HG03439 (cell line): ENCODE data around the gene ANP32A.
"Not testable (repeated sequence)": the region's sequence is repeated elsewhere in the genome, so short reads cannot be mapped to it uniquely, and the experiment has no call there.

Experiments used
- ATAC-seq: cut with Tn5 transposase; IDR thresholded peaks from one replicate; pipeline ENCODE4 v1.9.1; 2021; ENCODE audit warnings: mild to moderate bottlenecking, moderate library complexity; ENCODE audit not compliant: unreplicated experiment

The ANP32A gene

DNA sequence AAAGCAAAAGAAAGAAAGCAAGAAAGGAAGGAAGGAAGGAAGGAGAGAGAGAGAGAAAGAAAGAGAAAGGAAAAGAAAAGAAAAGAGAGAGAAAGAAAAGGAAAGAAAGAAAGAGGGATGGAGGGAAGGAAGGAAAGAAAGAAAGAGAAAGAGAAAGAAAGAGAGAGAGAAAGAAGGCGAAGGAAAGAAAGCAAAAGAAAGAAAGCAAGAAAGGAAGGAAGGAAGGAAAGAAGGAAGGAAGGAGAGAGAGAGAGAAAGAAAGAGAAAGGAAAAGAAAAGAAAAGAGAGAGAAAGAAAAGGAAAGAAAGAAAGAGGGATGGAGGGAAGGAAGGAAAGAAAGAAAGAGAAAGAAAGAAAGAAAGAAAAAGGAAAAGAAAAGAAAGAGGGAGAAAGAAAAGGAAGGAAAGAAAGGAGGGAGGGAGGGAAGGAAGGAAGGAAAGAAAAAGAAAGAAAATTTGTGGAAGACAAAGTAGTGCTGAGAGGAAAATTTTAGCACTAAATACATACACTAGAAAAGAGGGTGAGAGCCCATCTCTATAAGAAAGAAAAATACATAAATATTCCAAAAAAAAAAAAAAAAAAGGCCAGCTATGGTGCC, 60.6 kb downstream of the ANP32A start:
- not testable (repeated sequence) for ATAC-seq

DNA sequence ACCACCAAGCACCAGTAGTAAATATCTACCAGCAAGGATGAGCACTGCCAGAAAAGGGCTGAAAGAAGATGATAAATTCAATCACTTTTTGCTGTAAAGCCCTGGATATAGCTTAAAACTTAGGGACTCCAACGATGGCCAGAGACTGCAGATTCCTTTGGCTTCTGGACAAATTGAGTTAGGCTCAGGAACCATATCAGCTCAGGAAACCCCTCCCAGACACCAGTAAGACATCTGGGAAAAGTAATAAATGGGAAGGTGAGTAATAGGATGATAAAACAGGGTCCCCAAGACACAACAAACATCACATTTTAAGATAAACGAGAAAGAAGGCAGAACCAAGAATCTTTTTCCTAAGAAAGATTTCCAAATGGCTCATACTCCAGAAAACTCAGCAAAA, 65.0 kb downstream of the ANP32A start:
- no peak for ATAC-seq

DNA sequence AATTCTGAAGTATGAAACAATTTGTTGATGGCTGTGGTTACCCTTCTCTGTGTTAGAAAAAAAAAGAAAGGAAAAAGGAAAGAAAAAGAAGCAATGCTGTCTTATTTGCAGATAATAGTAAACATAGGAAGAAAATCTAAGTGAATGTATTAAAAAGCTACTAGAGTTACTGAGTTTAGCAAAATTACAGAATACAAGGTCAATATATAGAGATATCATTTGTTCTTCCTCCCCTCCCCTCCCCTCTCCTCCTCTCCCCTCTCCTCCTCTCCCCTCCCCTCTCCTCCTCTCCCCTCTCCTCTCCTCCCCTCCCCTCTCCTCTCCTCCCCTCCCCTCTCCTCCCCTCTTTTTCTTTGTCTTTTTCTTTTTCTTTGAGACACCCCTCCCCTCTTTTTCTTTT, 69.1 kb downstream of the ANP32A start:
- ATAC-seq: no peak

DNA sequence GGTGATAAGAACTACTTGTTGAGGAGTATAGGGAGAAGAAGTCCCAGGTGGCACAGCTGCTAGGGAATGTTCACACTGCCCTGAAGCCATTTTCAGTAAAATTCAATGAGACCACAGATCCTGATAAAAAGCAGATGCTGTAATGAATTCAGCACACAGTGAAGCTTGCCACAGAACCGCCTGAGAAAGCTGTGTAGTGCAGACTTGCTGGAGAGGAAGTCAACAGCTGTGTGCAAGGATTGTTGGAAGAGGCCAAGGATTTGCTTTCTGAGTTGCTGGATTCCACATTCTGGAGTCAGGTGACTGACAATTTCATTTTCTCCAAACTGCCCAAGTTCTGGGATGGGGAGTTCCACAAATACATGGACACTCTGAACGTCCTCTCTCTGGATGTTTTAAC, 70.9 kb downstream of the ANP32A start:
- no peak for ATAC-seq

DNA sequence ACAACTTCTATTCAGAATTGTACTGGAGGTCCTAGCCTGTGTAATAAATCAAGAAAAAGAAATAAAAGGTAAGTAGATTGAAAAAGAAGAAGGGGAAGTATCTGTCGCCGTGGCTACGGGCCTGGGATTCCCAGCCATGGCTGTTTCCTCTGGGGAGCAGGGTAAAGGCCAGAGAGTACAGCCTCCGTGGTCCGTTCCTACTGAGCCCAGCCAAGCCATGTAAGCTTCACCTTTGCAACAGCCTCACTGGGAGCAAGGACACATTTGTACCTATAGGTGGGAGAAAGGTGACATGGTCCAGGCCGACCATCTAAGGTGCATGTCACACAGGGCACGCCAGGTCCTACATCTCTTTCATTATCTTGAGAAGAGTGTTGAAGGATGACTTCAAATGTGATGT, 71.3 kb downstream of the ANP32A start:
- no peak for ATAC-seq

DNA sequence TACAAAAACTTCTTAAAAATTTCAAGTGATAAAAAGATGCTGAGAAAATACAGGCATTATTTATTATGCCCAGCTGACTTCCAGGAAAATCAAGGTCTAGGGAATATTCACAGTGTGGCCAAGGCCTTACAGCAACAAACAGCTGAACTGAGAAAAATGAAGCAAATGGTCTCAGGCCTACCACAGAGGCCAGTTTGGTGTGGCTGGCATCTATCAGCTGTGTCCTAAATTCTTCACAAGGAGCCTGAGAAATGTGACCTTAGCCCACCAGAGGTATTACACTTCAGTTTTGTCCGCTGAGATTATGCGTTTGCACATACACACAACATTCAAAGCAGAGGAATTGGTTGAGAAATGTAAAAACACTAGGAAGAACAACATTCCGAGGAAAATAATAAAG, 77.4 kb downstream of the ANP32A start:
- ATAC-seq: no peak

DNA sequence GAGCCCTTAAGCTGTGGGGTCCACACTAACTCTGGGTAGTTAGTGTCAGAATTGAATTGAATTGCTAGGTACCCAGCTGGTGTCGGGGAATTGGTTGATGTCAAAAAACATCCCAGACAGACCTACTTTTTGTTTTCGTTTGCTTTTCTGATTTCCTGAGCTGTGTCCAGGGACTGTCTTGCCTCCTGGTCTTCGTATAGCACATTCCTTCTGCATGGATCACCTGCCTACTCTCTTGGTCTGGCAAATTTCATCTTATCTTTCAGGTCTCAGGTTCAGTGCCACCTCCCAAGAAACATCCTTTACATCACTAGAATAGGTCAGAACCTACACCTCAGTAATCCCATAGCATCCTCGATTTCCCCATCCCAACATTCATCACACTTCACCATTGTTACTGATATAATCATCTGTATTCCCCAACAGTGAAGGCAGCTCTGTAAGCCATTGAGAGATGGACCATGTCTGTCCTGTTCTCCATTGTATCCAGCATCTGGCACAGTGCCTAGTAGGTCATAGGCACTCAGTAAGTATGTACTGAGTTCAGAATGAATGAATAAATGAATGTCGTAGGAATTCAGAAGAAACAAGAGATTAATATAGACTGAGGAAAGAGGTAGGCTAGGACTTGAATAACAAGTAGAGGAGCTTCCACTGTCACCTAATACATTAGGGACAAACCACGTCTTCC, 81.2 kb downstream of the ANP32A start:
- ATAC-seq: no peak

DNA sequence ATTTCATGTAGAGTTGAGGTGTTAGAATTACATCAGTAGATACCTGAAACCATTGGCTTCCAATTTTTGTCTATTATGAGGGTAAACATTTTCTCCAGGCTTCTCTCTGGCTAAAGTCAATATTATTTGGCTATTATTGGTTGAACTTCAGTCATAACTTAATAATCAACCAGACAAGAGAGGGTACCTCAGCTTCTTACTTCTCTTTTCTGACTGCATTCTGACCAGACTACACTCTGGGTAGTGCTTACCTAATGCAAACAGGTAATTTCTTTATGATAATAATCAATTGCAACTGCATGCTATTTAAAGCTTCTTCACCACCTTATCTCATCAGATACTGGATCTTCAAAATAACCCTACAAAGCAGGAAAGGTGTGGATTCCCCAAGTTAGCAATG, 85.1 kb downstream of the ANP32A start:
- ATAC-seq: no peak

DNA sequence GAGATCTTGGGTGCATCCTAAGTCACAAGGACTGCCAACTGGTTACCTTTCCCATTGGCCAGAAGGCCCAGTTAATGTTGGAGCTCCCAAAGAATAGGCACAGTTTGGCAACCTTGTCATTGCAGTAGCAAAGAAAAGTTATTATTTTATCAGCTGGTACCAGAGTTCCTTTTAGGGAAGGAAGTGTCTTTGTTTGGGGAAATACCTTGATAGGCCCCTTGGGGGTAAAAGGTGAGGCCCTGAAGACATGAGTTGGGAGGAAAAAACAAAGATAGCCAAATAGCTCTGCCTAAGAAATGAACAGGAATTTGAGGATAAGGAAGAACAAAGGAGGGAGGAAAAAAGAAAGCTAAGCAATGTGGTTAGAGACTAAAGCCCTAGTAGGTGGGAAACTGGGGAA, 85.8 kb downstream of the ANP32A start:
- ATAC-seq: no peak

DNA sequence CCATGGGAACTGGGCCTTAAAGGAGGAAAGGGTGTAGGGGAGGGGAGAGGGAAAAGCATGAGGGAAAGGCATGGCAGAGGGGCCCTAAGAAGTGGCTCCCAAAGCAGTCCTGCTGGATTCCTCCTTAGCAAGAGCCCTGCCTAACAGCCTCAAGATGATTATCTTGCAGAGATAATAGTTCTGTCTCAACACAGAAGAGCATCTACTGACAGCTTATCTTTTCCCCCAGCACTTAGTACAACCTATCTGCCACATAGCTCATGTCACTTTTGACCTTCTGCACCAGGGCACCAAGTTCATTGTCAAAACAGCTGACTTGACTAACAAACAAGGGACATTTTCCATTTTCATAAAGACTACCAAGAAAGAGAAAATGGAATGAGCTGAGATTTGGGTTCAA, 86.3 kb downstream of the ANP32A start:
- ATAC-seq: no peak

DNA sequence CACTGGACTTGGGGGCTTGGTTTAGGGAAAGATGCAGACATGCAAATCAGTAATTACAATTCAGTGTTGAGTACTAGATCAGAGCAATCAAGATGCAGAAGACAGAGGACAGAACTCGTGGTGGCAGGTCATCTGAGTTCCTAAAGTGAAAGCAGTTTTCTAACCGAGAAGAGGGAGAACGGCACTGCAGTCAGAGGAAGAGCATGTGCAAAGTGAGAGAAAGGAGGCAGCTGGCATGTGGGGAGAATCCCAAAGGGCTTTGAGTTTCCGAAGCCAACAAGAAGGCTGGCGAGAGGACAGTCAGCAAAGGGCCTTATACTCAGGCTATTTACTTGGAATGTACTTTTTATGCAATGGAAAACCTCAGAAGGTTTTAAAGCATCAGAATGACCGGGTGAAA, 87.0 kb downstream of the ANP32A start:
- no peak for ATAC-seq

DNA sequence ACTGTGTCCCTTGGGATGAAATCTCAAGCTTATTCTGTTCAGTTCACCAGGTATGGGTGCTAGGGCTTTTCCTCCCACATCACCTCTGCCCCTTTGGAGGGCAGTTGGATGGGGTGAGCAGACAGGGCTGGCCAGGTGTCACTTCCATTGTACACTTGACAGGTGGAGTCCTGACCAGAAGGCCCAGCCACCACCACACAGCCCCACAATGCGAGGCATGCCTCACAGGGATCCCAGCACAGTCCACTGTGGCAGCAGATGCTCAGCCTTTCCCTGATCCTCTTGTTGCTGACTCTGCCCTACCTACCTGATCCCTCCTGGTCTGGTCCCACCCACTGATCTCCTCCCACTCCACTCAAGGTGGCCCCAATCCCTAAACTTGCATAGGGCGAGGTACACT, 88.2 kb downstream of the ANP32A start:
- no peak for ATAC-seq

DNA sequence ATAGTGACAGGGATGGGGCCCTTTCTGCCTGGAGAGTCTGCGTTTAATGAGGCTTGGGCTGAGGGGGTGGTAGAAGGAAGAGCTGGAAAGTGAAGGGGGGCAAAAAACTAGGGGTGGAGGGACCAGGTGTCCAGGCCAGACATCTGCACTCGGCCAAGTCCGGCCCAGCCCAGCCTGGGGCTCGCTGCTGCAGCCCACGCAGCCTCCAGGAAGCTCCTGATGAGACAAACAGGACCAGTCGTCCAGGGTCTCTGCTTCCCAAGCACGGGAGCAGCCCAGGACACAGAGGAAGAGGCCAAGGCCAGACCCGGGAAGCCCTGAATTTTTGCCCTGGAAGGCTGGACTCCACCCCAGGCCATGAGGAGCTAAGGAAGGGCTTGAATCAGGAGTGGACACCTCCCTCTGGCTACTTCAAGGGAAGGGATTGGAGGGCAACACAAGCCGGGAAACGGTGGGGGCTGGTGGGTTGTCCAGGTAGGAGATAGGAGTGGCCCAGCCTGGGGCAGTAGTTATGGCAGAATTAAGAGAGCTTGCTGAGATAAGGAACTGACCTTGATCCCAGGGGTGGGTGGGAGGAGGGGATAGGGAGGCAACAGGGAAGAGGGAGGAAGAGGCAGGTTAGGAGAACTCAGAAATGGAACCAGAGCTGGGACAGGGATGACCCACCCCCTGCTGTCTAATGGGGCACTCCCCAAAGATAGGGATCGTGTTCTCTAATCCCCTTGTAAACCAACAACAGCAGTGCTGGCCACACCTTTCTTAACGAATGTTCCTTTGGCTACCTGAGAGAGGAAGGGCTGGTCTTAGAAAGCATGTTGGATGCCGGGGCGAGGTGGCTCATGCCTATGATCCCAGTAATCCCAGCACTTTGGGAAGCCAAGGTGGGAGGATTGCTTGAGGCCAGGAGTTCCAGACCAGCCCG, 89.5 kb downstream of the ANP32A start:
- no peak for ATAC-seq

DNA sequence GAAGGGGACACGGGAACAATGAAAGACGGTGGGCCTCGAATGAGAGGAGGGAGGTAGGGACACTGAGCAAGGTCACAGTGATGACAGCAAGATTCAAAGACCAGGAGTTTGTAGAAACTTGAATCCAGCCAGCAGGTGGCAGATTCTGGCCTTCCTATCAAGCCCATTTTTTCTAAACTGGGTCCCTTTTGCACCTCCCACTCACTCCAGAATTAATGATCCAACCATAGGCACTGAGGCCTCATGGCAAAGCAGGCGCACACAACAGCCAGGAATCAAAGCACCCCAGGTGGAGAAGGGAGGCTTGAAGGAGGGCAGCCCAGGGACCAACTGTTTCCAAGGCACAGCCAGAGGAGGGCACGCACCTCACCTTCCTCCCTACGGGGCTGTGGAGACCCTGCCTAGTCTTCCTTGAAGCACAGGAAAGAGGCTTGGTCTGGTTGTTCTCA, 90.2 kb downstream of the ANP32A start:
- no peak for ATAC-seq

DNA sequence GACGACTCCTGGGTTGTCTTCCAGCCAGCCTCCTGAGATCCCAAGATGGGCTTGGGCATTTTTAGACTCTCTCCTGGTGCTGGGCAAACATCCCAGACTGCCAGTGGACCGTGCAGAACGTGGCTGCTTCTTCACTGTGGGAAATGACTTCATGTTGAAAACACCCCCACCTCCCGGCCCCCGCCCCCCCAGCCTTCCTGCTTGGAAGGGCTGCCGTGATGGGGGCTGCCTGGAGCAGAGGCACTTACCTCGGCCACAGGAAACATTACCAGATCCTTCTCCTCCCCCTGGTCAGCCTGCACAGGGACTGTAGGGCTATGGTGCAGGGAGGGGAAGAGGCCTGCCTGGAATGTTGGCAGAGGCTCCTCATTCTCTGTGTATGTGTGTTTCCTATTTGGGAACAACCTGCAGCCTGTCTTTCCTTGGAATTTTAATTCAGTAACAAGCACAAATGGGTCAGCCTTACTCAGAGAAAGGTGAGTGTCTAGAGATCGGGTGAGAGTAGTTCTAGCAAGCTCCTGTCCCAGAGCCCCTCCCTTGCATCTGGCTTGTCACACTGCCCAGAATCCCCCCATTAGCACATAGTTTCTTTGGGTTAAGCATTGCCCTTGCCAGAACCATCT, 90.8 kb downstream of the ANP32A start:
- no peak for ATAC-seq
